ENCODE measurements around the gene CILP2.
A peak's percentile ranks its signal among the peaks of the same experiment; 100 is the strongest.

CILP2 gene

DNA sequence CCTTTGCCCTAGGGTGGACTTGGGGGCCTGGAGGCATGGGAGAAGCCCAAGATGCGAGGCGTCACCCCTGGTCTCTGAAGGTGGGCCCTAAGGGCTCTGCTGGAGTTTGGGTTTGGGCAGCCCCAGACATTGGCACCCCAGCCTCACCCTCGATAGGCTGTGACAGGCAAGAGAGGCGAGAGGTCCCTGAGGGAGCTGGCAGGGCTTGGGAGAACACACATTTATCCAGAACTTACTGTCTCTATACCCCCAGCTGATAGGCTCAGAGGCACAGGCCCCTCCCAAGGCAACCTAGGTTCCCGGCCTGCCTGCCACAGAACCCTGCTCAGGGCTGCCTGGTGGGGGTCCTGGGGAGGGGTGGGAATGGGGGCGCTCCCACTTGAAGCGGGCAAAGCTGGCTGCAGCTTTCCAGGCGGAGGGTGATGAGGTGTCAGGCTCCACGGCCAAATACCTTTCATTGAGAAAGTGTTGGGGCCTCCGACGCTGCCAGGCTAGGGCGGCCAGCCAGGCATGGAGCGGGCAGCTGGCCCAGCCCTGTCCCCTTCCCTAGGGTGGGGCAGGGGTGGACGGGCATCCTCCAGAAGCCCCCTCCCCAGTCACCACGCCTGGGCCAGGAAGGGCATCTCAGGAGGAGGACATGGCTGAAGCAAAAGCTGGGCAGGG, 9.7 kb downstream of the CILP2 start:
- no peak for DNase-seq

- DNase-seq, result no peak
Measured at GRCh38 chr19:19548915-19549759, 11.1 kb downstream of the CILP2 start.

DNA sequence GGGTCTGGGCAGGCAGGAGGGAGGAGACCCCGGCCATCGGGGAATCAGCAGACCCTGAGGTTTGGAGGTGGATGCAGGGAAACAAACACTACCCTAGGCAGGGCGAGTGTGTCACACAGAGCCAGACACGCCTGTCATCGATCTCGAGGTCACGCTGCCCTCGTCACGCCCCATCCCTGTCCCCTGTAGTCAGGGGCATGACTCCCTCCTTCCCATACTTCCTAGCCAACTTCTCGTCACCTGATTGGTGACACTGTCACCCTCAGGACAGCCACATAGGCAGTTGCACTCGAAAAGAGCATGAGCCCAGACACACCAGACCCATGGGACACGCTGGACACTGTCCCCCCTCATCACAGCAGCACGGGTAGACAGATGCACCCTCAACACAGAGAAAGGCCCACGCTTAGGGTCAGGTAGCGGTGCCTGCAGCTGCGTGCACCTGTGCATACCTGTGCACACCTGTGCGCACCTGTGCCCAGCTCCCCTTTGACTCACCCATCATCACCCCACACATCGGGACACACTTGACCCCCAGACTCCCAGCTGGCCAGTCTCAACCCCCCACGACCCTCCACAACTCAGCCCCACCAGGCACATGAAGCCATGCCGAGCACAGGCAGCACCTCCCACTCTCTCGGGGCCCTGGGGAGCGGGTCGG, 11.9 kb downstream of the CILP2 start:
- no peak for DNase-seq

DNA sequence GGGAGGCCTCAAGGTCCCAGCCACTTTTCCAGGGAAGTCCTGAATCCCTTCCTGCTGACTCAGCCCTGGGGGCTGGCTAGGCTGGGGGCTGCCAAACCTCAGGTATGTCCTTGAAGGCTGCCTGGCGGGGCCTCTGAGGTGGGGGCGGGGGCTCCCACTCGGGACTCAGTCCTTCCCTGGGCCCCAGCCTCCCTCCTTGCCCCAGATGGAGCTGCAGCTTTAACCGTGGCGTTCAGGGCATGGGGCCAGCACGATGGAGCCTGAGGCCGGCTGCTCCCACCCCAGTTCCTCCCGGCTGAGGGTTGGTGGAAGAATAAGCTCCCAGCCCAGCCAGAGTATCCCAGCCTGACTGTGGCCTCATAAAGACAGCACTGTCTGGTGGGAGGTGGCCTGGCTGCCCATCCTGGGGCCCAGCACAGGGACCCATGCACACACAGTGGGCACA, 12.4 kb downstream of the CILP2 start:
- DNase-seq, result no peak

DNA sequence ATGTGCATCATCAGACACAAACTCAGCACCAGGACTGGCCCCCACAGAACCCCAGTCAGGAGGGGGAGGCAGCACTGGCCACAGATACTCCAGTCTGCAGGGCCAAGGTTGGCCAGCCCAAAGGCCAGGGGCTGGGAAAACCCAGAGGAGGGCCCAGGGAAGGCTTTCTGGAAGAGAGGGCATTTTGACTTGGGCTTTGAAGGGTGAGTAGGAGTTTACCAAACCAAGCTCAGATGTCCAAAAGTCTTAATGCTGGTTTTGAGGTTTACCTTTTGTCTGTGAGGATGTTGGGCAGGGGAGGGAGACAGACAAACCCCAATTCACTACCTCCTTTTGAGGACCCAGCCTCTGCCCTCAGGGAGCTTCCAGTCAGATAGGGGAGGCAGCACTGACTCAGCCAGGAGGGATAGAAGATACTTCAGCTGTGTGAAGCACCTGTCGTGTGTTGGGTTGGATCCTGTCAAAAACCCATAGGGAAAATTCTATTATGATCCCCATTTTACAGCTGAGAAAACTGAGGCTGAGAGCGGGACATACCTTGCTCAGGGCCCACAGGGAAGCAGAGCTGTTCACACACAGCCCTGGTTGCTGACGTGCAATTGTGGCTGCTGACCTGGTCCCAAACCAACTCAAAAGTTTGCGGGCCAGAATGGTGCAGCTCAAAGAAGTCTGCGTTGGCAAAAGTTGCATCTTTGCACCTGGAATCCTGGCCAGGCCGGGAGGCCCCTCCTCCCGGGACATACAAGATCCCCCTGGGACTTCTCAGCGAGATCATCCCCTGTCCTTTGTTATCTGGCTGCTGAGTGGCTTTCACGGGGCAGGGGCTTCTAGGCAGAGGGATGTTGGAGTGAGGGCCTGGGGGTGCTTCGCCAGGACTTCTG, 13.1 kb downstream of the CILP2 start:
- DNase-seq, result no peak

DNA sequence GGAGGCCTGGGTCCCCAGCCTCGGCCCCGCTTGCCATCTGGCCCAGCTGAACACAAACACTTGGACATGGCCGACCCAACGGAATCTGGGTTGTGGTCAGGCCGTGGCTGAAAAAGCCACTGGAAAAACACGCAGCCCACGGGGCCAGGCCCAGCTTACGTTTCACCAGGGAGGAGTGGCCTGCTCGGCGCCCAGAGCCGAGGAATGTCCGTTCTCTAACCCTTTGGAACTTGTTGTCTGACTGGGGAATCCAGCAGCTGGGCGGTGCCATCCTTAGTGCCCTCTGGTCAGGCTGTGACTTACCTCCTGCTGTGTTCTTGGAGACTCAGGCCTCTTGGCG, 13.8 kb downstream of the CILP2 start:
- no peak for DNase-seq

DNA sequence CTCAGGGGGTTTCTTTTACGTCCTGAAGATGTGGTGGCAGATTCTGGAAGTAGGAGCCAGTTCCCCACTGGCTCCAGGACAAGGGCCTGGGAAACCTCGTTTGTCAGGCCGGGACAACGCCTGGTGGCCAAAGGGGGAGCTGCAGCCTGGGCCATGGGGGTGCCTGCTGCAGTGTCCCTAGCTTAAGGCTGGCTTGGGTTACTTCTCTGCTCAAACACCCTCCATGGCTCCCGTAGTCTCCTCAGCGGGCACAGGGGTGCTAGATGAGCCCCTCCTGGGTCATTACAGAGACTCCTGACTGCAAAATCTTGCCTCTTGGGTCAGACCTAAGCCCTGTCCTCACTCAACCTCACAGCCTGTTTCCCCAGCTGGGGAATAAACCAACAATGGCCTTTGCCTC, 14.7 kb downstream of the CILP2 start:
- peak; percentile 51 for DNase-seq

DNA sequence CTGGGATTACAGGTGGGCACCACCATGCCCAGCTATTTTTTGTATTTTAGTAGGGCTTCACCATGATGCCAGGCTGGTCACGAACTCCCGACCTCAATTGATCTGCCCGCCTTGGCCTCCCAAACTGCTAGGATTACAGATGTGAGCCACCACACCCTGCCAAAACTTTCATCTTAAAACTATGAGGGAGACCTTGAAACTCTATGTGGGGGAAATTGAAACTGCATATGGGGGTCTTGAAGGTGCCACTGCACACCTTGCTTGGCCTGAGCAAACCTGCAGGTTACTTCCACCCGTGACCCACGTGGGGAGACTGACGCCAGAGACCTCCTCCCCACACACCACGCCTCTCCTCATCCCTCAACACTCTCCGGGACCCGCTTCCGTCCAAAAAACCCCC, 15.6 kb downstream of the CILP2 start:
- DNase-seq, result no peak

DNA sequence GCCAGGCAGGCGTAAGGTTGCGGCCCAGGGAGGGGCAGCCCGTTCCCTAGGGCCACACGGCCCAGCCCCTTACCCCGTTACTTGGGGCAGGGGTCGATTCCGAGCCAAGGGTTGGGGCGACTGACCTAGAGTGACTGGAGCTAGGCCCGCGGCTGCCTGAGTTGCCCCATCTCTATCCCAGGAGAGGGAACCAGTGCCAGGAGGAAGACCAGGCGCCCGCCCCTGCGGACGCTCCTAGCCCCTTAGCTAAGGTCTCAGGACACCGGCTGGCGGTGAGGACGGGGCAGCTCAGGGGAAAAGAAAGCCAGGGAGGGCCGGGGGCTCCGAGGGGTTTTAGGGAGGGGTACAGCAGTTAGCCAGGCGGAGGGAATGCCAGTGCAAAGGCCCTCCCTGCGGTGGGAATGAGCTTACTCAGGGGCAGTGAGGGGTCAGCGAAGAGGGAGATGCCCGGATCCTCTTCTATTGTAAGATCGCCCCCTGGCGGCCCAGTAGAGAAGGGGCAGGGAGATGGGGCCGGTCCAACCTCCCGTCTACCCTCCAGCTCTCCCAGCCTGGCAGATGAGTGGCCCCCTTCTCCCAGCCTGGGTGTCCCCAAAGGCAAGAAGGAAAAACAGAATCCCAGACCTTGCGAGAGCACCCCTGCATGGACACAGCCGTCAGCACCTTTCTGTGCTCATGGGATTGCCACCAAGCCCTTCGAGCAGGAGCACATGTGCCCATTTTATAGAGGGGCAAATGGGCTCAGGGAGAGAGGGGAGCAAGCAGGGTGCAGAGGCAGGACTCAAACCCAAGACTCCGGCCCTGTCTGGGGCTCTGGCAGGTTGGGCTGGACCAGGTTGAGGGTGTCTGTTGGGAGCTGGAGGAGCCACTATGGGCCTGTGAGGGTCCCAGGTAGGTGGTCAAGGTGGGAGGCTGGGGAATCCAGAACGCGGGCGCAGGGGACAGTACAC, 16.3 kb downstream of the CILP2 start:
- DNase-seq, result peak; percentile 65

DNA sequence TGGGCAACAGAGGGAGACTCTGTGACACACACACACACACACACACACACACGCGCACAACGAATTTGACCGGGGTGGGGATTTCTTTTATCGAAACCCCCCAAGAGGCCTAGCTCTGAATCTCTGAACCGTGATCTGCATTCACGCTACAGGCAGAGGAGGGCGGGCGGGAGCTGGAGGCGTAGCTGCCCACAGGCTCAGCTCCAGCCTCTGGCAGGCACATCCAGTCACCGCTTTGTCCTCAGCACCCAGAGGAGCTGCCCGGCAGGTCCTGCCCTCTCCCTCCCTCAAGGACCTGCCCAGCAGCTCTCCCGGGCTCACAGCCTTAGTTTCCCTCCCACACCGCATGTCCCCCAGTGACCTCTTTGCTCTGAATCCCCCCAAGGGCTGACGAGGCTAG, 20.0 kb downstream of the CILP2 start:
- no peak for DNase-seq

- no peak for DNase-seq
Measured at GRCh38 chr19:19558636-19559035, 20.6 kb downstream of the CILP2 start.

- no peak for DNase-seq
Measured at GRCh38 chr19:19559931-19560330, 21.9 kb downstream of the CILP2 start.

GRCh38 chr19:19561946-19562664, 24.0 kb downstream of the CILP2 start:
- no peak for DNase-seq

GRCh38 chr19:19562665-19563347, 24.7 kb downstream of the CILP2 start:
- peak; percentile 48 for DNase-seq

DNA sequence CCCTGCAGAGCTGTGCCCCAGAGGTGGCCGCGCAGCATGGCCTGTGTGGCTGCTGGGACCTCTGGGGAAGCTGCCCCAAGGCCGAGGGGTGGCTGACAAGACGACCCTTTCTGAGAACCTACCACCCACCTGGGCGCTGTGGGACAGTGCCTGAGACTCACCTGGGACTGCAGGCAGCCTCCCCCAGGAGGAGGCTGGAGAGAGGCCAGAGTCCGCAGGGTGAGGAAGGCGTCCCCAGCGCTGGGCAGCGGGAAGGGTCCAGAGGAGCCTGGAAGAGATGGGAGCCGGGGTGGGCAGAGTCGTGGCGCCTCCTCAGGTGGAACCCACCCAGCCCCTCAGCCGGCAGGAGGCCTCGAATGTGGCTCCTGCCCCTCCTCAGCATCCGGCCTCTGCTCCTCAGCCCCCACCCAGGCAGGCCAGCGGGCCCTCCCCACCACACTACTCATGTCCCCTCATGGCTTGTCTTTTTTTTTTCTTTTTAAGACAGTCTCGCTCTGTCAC, 25.3 kb downstream of the CILP2 start:
- DNase-seq, result no peak

- no peak for DNase-seq
Measured at GRCh38 chr19:19566306-19566705, 28.2 kb downstream of the CILP2 start.

GRCh38 chr19:19567391-19567790, 29.3 kb downstream of the CILP2 start:
- DNase-seq, result no peak

DNA sequence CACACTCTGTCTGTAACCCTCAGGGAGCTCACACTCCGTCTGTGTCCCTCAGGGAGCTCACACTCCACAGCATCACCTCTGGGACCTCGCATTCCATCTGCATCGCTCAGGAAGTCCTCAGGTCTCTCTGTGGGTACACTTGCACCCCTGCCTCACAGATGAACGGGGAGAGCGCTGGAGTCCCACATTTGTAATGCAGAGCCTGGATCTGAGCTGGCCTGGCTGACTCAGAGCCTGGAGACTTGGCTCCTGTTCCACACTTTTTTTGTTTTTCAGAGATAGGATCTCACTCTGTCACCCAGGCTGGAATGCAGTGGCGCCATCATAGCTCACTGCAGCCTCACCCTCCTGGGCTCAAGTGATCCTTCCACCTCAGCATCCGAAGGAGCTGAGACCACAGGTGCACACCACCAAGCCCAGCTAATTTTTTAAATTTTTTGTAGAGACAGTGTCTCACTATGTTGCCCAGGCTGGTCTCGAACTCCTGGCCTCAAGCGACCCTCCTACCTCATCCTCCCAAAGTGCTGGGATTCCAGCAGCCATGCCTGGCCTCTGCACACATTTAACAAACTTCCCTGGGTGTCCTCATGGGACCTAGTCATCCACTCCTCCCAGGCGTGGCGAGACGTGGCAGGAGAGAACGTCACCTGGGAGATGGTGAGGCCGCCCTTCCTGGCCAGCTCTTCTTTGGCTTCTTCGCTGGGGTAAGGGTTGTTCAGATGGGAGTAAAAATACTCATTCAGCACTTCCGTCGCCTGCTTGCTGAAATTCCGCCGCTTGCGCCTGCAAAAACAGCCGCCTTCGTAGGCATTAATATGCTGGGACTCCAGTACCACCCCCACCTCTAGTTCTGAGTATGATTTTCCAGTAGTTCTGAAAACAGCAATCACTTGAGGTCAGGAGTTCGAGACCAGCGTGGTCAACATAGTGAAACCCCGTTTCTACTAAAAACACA, 31.0 kb downstream of the CILP2 start:
- no peak for DNase-seq

DNA sequence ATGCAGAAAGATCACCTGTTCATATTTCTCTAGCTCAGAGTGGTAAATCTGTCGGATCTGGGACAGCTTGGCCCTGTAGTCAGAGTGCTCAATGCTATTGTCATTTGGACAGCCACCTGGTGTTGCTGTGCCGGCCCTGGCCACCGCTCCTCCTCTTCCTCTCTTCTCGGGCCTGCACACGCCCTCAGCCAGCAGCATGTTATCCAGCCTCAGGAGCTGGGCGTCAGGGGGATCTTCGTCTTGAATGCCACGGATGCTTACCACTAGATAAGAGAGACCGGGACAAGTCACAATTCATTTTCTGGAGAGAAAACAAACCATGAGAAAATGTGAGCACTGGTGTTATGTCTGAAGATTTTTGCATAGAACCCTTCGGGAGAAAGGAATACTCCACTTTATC, 32.5 kb downstream of the CILP2 start:
- no peak for DNase-seq
